HepG2 (cell line): ENCODE data around the gene CFAP119. TPM values are rescaled to one million over a fixed set of nuclear protein-coding genes. Genes with fewer than 3 reads are reported as not detected.

Experiments used
- CBFB ChIP-seq: sonication (generic); formaldehyde crosslinking; IDR thresholded peaks from 2 replicates; pipeline ENCODE4 v1.4.0; 2020; ENCODE audit warnings: missing genetic modification reagents
- HIVEP1 ChIP-seq: sonication (generic); formaldehyde crosslinking; IDR thresholded peaks from 2 replicates; pipeline ENCODE4 v1.4.0; 2020; ENCODE audit warnings: mild to moderate bottlenecking, missing genetic modification reagents
- KLF6 ChIP-seq: IDR thresholded peaks from 2 replicates; pipeline ENCODE4 v1.8.0; 2016; ENCODE audit warnings: missing biosample characterization, missing genetic modification reagents
- MAX ChIP-seq: IDR thresholded peaks from 2 replicates; pipeline ENCODE4 v1.6.1; 2012; ENCODE audit warnings: inconsistent platforms
- MYNN ChIP-seq: sonication (generic); formaldehyde crosslinking; IDR thresholded peaks from 2 replicates; pipeline ENCODE4 v1.4.0; 2020; ENCODE audit warnings: mild to moderate bottlenecking, low read depth, missing genetic modification reagents
- NCOA1 ChIP-seq: sonication (generic); formaldehyde crosslinking; IDR thresholded peaks from 2 replicates; pipeline ENCODE4 v1.9.0; 2021; ENCODE audit warnings: missing genetic modification reagents
- NFRKB ChIP-seq: fragments of 450-650 bp; IDR thresholded peaks from 2 replicates; pipeline ENCODE4 v1.6.1; 2017
- PAWR ChIP-seq: sonication (generic); formaldehyde crosslinking; IDR thresholded peaks from 2 replicates; pipeline ENCODE4 v1.4.0; 2020; ENCODE audit warnings: missing genetic modification reagents, mild to moderate bottlenecking, borderline replicate concordance
- PAX8 ChIP-seq: sonication (generic); formaldehyde crosslinking; IDR thresholded peaks from 2 replicates; pipeline ENCODE4 v1.8.0; 2022; ENCODE audit warnings: mild to moderate bottlenecking, missing genetic modification reagents, borderline replicate concordance
- PHB2 ChIP-seq: fragments of 450-650 bp; IDR thresholded peaks from 2 replicates; pipeline ENCODE4 v1.6.1; 2018; ENCODE audit not compliant: partially characterized antibody
- PHF21A ChIP-seq: sonication (generic); formaldehyde crosslinking; IDR thresholded peaks from 2 replicates; pipeline ENCODE4 v1.5.0; 2020; ENCODE audit warnings: mild to moderate bottlenecking, missing genetic modification reagents
- POGZ ChIP-seq: sonication (generic); formaldehyde crosslinking; IDR thresholded peaks from 2 replicates; pipeline ENCODE4 v1.4.0; 2020; ENCODE audit warnings: mild to moderate bottlenecking, missing genetic modification reagents
- RARA ChIP-seq: IDR thresholded peaks from 2 replicates; pipeline ENCODE4 v1.6.1; 2016; ENCODE audit warnings: missing genetic modification reagents, missing compliant biosample characterization
- REL ChIP-seq: sonication (generic); formaldehyde crosslinking; conservative IDR thresholded peaks from 2 replicates; pipeline ENCODE4 v1.8.0; 2022; ENCODE audit warnings: mild to moderate bottlenecking, missing genetic modification reagents, moderate library complexity
- SAFB2 ChIP-seq: sonication (generic); formaldehyde crosslinking; IDR thresholded peaks from 2 replicates; pipeline ENCODE4 v1.5.1; 2020; ENCODE audit warnings: missing genetic modification reagents, low read depth, mild to moderate bottlenecking, borderline replicate concordance
- SAP130 ChIP-seq: IDR thresholded peaks from 2 replicates; pipeline ENCODE4 v1.6.1; 2016; ENCODE audit warnings: low read depth
- SMARCC2 ChIP-seq: fragments of 450-650 bp; IDR thresholded peaks from 2 replicates; pipeline ENCODE4 v1.6.1; 2017; ENCODE audit warnings: antibody characterized with exemption, mild to moderate bottlenecking
- SRSF4 ChIP-seq: fragments of 200-400 bp; formaldehyde crosslinking; IDR thresholded peaks from one replicate; pipeline ENCODE4 v1.6.1; 2018; ENCODE audit warnings: mild to moderate bottlenecking, low read depth, low read length, moderate library complexity; ENCODE audit not compliant: poor library complexity, severe bottlenecking
- ZBTB8A ChIP-seq: sonication (generic); formaldehyde crosslinking; IDR thresholded peaks from 2 replicates; pipeline ENCODE4 v1.4.0; 2020; ENCODE audit warnings: mild to moderate bottlenecking, low read depth, missing genetic modification reagents, borderline replicate concordance
- ZFP82 ChIP-seq: sonication (generic); formaldehyde crosslinking; IDR thresholded peaks from 2 replicates; pipeline ENCODE4 v1.5.1; 2020; ENCODE audit warnings: mild to moderate bottlenecking, missing genetic modification reagents, borderline replicate concordance
- ZIK1 ChIP-seq: sonication (generic); formaldehyde crosslinking; IDR thresholded peaks from 2 replicates; pipeline ENCODE4 v1.5.0; 2020; ENCODE audit warnings: mild to moderate bottlenecking, low read depth, missing genetic modification reagents, borderline replicate concordance
- ZNF274 ChIP-seq: sonication (generic); formaldehyde crosslinking; IDR thresholded peaks from 2 replicates; pipeline ENCODE4 v1.5.1; 2020; ENCODE audit warnings: mild to moderate bottlenecking, missing genetic modification reagents
- ZNF567 ChIP-seq: sonication (generic); formaldehyde crosslinking; IDR thresholded peaks from 2 replicates; pipeline ENCODE4 v1.8.1; 2023; ENCODE audit warnings: mild to moderate bottlenecking, missing genetic modification reagents, borderline replicate concordance
- ZNF605 ChIP-seq: sonication (generic); formaldehyde crosslinking; IDR thresholded peaks from 2 replicates; pipeline ENCODE4 v1.8.0; 2022; ENCODE audit warnings: mild to moderate bottlenecking, missing genetic modification reagents
- ZNF678 ChIP-seq: sonication (generic); formaldehyde crosslinking; IDR thresholded peaks from 2 replicates; pipeline ENCODE4 v1.4.0; 2020; ENCODE audit warnings: mild to moderate bottlenecking, missing genetic modification reagents
- ZNF713 ChIP-seq: sonication (generic); formaldehyde crosslinking; IDR thresholded peaks from 2 replicates; pipeline ENCODE4 v1.4.0; 2020; ENCODE audit warnings: mild to moderate bottlenecking, missing genetic modification reagents
- polyA plus RNA-seq, 8 experiments: library from polyadenylated mRNA; depleted of rRNA in 3 of 8; stranded (reverse) in 7 of 8; unstranded in 1 of 8; fragments of >200 nt; fragmentation: Illumina TruSeq in 4 of 8; extraction: Trizol in 4 of 8; gene quantifications; 2 replicates each; pipeline versions ENCODE4 v1.2.1 to v1.2.3, GENCODE V29; 2011 to 2016; ENCODE audit warnings: low read depth in 4 of 8, missing spikeins in 1 of 8, mixed read lengths in 1 of 8; ENCODE audit not compliant: insufficient read depth in 1 of 8
- total RNA-seq, 5 experiments: library from RNA; depleted of rRNA; stranded (reverse); fragments of >200 nt; fragmentation: Illumina TruSeq; extraction: Trizol; gene quantifications; 2 replicates each; pipeline ENCODE4 v1.2.3, GENCODE V29; 2016; ENCODE audit warnings: low read depth in 1 of 5
- TF ChIP-seq, protein P1 (sequence below): sonication (generic); formaldehyde crosslinking; IDR thresholded peaks from 2 replicates; pipeline ENCODE4 v1.5.0; 2020; ENCODE audit warnings: mild to moderate bottlenecking, missing genetic modification reagents
- TF ChIP-seq, protein P2 (sequence below): sonication (generic); formaldehyde crosslinking; conservative IDR thresholded peaks from 2 replicates; pipeline ENCODE4 v1.4.0; 2020; ENCODE audit warnings: missing genetic modification reagents

Gene CFAP119
- total and polyA plus RNA-seq, 2 of the 13 experiments (the other 11 are each of a cell fraction or from before 2014, with no cell fraction given): 6.4 TPM

DNA sequence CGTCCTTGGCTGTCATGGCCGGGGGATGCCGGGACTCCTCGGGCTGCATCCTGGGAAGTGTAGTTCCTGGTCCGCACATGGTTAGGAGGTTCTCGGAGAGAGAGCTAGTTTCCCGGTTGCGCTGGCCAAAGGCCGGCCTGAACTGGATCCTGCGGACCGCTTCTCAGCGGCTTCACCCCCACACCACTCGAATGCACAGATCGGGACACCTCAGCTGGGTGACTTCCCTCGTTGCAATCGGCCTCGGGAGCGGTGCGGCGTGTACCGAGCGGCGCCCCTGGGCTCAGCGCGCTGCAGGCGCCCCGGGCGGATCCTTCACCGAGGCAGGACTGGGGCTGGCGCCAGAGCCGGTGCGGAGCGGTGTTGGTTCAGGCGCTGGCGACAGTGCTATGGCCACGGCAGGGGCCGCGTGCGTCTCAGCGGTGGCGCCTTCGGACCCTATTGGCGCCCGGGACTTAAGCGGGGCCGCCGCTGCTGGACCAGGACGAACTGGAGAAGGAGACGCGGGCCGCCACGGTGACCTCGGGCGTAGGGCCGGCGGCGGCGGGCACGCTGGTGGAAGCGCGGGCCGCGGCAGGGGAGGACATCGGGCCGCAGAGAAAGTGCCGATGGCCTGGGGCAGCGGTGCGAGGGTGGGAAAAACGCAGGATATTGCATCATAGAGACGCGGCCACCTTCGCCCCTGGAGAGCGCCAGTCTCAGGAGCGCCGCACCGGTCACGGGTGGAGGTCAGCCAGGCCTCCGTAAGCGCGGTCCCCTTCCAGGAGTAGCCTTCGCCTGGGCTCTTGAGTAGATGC, 13.7 kb upstream of the CFAP119 start (continued):
- TF ChIP-seq MAX (peak; percentile 89), PHF21A (CRISPR knock-in tag) (peak; percentile 51; the same call in 1 of the 2 replicates), RARA (CRISPR knock-in tag) (peak; percentile 59; the same call in 1 of the 2 replicates), PHB2 (no peak), REL (CRISPR knock-in tag) (peak; percentile 83; the same call in 1 of the 2 replicates), NFRKB (no peak), SAP130 (CRISPR knock-in tag) (peak; percentile 90), ZNF605 (CRISPR knock-in tag) (no peak; the same call in 1 of the 2 replicates), SMARCC2 (no peak), SAFB2 (CRISPR knock-in tag) (peak; percentile 100), ZNF274 (peak; percentile 93), ZNF678 (CRISPR knock-in tag) (peak; percentile 90; the same call in 1 of the 2 replicates), PAX8 (CRISPR knock-in tag) (peak; percentile 76; the same call in 1 of the 2 replicates), ZFP82 (CRISPR knock-in tag) (no peak; the same call in 1 of the 2 replicates), KLF6 (peak; percentile 74), HIVEP1 (CRISPR knock-in tag) (peak; percentile 65; the same call in 1 of the 2 replicates), ZBTB8A (CRISPR knock-in tag) (no peak), ZNF567 (peak; percentile 91), ZIK1 (CRISPR knock-in tag) (peak; percentile 64; the same call in 1 of the 2 replicates), SRSF4 (peak; percentile 94), ZNF713 (no peak), POGZ (0 out of 2 replicates have a peak, but pooled peaks have one; percentile 11), PAWR (CRISPR knock-in tag) (peak; percentile 47; the same call in 1 of the 2 replicates), CBFB (CRISPR knock-in tag) (peak; percentile 39), NCOA1 (peak; percentile 99), MYNN (0 out of 2 replicates have a peak, but pooled peaks have one; percentile 74)
- TF ChIP-seq, protein P1, sequence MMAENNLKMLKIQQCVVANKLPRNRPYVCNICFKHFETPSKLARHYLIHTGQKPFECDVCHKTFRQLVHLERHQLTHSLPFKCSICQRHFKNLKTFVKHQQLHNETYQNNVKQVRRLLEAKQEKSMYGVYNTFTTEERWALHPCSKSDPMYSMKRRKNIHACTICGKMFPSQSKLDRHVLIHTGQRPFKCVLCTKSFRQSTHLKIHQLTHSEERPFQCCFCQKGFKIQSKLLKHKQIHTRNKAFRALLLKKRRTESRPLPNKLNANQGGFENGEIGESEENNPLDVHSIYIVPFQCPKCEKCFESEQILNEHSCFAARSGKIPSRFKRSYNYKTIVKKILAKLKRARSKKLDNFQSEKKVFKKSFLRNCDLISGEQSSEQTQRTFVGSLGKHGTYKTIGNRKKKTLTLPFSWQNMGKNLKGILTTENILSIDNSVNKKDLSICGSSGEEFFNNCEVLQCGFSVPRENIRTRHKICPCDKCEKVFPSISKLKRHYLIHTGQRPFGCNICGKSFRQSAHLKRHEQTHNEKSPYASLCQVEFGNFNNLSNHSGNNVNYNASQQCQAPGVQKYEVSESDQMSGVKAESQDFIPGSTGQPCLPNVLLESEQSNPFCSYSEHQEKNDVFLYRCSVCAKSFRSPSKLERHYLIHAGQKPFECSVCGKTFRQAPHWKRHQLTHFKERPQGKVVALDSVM (CRISPR knock-in tag): peak; percentile 48
- TF ChIP-seq, protein P2, sequence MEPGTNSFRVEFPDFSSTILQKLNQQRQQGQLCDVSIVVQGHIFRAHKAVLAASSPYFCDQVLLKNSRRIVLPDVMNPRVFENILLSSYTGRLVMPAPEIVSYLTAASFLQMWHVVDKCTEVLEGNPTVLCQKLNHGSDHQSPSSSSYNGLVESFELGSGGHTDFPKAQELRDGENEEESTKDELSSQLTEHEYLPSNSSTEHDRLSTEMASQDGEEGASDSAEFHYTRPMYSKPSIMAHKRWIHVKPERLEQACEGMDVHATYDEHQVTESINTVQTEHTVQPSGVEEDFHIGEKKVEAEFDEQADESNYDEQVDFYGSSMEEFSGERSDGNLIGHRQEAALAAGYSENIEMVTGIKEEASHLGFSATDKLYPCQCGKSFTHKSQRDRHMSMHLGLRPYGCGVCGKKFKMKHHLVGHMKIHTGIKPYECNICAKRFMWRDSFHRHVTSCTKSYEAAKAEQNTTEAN (CRISPR knock-in tag): no peak; the same call in 1 of the 2 replicates
